GM18505 (cell line): ENCODE measurements around the gene TGM6.

ENCODE experiments used
- ATAC-seq: cut with Tn5 transposase; IDR thresholded peaks from one replicate; pipeline ENCODE4 v1.9.1; 2021; ENCODE audit not compliant: unreplicated experiment
- POLR2A ChIP-seq: IDR thresholded peaks from 4 replicates; pipeline ENCODE4 v1.6.1; 2011; ENCODE audit warnings: borderline replicate concordance; ENCODE audit not compliant: insufficient read depth, insufficient read length; ENCODE audit errors: extremely low read depth

Gene TGM6

DNA sequence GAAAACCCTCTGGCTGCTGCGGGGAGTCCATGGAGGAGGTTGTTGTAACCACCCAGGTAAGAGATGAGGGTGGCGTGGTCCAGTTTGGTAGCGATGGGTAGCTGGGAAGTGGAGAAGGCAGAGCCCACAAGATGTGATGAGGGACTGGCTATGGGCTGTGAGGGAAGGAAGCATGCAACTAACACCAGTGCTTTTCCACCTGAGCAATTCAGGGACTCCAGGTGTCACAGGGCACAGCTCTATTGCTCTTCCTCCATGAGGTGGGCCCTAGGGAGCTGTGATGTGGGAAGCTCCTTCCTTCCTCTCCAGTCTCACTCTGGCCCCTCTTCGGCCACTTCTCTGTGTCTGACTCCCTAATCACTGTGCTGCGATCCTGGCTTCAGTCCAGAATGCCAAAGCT, 32.4 kb upstream of the TGM6 start:
- TF ChIP-seq POLR2A: no peak

DNA sequence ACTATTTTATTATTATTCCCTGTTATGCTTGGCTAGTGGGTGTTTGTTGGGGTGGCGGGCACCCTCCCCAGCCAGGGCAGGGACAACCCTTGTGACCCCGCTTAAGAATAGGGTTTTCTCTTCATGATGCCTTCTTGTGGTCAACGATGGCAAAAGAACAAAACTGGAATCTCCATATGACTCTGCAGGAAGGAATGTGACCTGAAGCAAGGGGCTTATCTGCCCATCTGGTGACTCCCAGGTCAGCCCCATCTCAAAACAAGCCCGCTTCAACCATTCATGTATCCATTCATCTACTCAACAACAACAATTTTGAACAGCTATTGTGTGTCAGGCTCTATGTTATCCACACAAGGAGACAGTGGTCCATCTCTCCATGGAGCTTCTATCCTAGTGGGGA, 30.9 kb upstream of the TGM6 start:
- ATAC-seq: no peak
- TF ChIP-seq POLR2A: no peak

More for the DNA sequence above, 32.4 kb upstream of the TGM6 start:
- no peak for ATAC-seq

DNA sequence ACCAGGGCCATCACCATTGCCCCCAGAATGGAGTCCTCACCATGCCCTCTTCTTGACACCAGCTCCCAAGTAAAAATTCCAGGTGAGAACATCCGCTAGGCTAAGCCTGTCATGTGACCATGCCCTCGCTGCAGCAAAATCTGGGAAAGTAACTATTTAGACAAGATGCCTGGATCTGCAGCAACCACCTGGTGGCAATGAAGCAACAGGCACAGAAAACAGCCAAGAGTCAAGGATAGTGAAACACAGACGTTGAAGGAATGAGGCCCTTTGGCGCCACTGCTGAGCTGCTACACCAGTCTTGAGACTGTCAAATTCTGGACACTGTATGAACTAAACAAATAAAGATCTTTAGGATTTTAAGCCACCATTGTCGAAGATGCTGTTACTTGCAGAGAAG, 30.1 kb upstream of the TGM6 start:
- no peak for TF ChIP-seq POLR2A
- no peak for ATAC-seq

- no peak for TF ChIP-seq POLR2A
- no peak for ATAC-seq
These were observed 27.5 kb upstream of the TGM6 start for GRCh38 chr20:2353231-2353630.

- TF ChIP-seq POLR2A: no peak
- no peak for ATAC-seq
These were observed 23.6 kb upstream of the TGM6 start for GRCh38 chr20:2357114-2357513.

- ATAC-seq: no peak
- no peak for TF ChIP-seq POLR2A
These were observed 22.7 kb upstream of the TGM6 start for GRCh38 chr20:2358006-2358405.

DNA sequence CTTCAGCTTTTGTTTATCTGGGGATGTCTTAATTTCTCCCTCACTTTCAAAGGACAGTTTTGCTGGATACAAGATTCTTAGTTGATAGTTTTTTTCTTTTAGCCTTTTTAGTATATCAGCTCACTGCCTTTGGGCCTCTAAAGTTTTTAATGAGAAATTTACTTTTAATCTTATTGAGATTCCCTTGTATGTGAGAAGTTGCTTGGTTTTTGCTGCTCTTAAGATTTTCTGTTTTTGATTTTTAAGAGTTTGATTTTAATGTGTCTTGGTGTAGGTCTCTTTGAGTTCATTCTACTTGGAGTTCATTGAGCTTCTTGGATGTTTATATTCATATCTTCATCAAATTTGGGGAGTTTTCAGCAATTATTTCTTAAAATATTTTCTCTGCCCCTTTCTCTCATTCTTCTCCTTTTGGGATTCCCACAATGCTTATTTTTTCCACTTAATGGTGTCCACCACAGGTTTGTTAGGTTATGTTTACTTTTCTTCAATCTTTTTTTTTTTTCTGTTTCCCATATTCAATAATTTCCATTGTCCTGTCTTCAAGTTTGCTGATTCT, 19.6 kb upstream of the TGM6 start:
- ATAC-seq: no peak
- TF ChIP-seq POLR2A: no peak

- TF ChIP-seq POLR2A: no peak
- no peak for ATAC-seq
These were observed 17.5 kb upstream of the TGM6 start for GRCh38 chr20:2363187-2363586.

DNA sequence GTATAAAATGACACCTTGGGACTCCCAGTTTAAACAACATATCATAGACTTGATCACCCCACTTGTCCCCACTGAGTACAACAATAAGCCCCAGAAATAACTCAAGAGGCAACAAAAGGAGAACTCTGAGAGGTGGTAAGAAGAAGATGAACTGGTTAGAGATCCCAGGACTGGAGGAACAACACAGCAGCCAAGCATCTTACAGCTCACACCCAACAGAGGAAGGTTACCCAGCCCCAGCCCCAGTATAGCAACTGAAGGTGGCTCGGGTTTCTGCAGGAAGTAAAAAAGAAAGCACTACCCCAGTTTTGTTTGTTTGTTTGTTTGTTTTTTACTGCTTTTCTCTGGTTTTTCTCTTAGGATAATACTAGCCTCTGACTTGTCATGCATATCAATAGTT, 17.1 kb upstream of the TGM6 start:
- TF ChIP-seq POLR2A: no peak
- no peak for ATAC-seq

DNA sequence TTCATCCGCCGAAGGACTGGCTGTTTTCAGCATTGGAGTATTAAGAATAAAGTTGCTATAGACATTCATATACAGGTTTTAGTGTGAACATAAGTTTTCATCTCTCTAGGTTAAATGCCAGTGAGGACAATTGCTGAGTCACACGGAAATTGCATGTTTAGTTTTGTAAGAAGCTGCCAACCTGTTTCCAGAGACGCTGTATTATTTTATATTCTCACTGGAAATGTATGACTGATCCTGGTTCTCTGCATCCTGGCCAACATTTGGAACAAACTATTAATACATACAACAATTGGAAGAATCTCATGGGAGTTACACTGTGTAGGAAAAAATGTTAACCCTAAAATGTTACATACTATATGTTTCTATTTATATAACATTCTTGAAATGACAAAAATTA, 16.7 kb upstream of the TGM6 start:
- no peak for ATAC-seq
- no peak for TF ChIP-seq POLR2A

DNA sequence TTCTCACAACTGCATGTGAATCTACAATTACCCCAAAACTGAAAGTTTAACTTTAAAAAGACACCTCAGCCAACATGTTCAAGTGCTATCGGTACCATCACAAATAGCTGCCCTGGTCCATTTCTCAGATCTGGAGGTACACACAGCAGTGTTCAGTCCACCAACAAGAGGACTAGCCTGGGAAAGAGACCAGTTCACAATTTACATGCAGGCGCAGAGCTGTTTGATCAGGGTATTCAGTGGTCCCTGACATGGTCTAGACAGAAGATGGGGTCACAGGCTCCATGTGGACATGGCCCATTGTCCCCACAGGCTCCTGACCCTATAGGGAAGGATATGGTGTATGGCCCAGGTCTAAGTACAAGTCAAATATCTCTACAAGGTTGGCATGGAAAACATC, 15.6 kb upstream of the TGM6 start:
- TF ChIP-seq POLR2A: no peak
- no peak for ATAC-seq

DNA sequence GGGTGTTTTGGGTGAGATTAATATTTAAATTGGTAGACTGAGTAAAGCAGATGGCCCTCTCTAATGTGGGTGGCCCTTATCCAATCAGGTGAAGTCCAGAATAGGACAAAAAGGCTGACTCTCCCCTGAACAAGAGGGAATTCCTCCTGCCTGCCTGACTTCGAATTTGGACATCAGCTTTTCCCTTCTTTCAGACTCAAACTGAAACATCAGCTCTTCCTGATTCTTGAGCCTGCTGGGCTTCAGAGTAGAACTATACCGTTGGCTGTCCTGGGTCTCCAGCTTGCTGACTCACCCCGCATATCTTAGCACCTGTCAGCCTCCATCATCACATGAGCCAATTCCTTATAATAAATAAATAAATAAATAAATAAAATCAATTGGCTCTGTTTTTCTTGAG, 15.0 kb upstream of the TGM6 start:
- no peak for TF ChIP-seq POLR2A
- ATAC-seq: no peak

- no peak for ATAC-seq
- no peak for TF ChIP-seq POLR2A
These were observed 12.1 kb upstream of the TGM6 start for GRCh38 chr20:2368621-2369020.

DNA sequence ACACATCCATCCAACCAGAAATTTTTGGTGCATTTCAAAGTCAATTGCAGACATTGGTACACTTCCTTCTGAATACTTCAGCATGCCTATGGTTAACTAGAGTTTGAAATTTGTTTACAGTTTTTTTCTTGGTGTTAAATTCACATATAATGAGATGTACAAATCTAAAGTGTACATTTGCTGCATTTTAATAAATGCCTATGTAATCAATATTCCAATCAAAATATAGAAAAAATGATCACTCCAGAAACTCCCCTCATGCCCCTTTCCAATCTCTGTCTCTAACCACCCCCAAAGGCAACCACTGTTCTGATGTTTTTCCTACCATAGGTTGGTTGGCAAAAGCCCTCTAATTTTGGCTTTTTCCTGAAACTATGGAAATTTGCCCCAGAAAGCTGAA, 7.6 kb upstream of the TGM6 start:
- no peak for TF ChIP-seq POLR2A
- ATAC-seq: no peak
